ENCODE data around the gene S1PR4. TPM values are rescaled to one million over a fixed set of nuclear protein-coding genes. Genes with fewer than 3 reads are reported as not detected.

Gene S1PR4
- total and polyA plus RNA-seq, 12 donors: 0.24 to 3.3 (median 0.67) TPM

DNA sequence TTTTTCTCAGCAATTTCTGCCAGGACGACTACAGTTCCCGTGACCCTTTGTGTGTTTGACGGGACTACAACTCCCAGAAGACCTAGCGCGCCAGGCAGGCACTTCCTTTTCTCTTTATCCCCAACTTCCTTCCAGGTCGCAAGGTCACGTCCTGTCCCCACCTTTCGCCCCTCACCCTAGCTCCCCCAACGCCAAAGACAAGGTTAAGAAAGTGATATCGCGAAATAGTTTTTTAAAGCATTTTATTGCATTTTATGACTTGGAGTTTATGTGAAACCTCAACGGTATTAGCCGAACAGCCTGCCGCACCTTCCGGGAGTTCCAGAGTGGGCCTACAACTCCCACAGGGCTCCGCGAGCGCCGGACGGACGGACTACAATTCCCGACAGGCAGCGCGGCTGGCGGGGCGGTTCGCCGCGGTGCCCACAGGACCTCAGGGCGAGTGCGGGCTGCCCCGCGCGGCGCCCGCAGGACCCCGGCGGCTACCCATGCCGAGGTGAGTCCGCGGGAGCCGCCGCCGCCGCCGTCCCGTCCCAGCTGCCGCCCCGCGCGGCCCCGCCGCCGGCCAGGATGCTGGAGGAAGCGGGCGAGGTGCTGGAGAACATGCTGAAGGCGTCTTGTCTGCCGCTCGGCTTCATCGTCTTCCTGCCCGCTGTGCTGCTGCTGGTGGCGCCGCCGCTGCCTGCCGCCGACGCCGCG is 7.0 kb downstream of the S1PR4 start, which contains the start of gene NCLN:
Gene NCLN (plus strand): TSS at position 470 of the 699 bp plus-strand sequence. CDS start 101 bp downstream, at position 571.
- peaks cover 5 to 58% (median 23%) of the 10 kb centered on the region in 9 donors for H3K4me1 ChIP-seq
- peak; percentile 95 for DNase-seq
- peak; percentile 94 to 98 (median 96) for ATAC-seq
- TF ChIP-seq, protein P1, sequence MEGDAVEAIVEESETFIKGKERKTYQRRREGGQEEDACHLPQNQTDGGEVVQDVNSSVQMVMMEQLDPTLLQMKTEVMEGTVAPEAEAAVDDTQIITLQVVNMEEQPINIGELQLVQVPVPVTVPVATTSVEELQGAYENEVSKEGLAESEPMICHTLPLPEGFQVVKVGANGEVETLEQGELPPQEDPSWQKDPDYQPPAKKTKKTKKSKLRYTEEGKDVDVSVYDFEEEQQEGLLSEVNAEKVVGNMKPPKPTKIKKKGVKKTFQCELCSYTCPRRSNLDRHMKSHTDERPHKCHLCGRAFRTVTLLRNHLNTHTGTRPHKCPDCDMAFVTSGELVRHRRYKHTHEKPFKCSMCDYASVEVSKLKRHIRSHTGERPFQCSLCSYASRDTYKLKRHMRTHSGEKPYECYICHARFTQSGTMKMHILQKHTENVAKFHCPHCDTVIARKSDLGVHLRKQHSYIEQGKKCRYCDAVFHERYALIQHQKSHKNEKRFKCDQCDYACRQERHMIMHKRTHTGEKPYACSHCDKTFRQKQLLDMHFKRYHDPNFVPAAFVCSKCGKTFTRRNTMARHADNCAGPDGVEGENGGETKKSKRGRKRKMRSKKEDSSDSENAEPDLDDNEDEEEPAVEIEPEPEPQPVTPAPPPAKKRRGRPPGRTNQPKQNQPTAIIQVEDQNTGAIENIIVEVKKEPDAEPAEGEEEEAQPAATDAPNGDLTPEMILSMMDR (IDR thresholded peaks at IDR 0.05): no peak
- peaks cover 0 to 5% (median 0%) of the 10 kb centered on the region in 9 donors for H3K36me3 ChIP-seq
- peak within 1 kb of the TSS; percentile 89 to 100 (median 95) for H3K4me3 ChIP-seq
- intact Hi-C loops (cut with DNase I): no loop called here
- WGBS, 2 donors: 0% methylated on average over 39 to 69 of the region's 69 CpGs
- no peaks in the 10 kb centered on the region for H3K9me3 ChIP-seq
- no peaks in the 10 kb centered on the region for H3K27me3 ChIP-seq
- H3K27ac ChIP-seq: peak within 1 kb of the TSS; percentile 77 to 95 (median 88)

- peak overlapping the region in 9 of 10 donors; percentile 77 to 95 (median 89) for H3K27ac ChIP-seq
- peaks cover 5 to 58% (median 23%) of the 10 kb centered on the region in 9 donors for H3K4me1 ChIP-seq
- ATAC-seq: peak in 3 of 8 donors; percentile 1 to 29 (median 18)
- DNase-seq: no peak
- TF ChIP-seq, protein P1 (IDR thresholded peaks at IDR 0.05): no peak
- H3K9me3 ChIP-seq: no peaks in the 10 kb centered on the region
- no peaks in the 10 kb centered on the region for H3K27me3 ChIP-seq
- intact Hi-C loops (cut with DNase I): no loop called here
- 0 to 1% methylated on average over 36 to 38 of the region's 38 CpGs for WGBS, 2 donors
- H3K4me3 ChIP-seq: peak overlapping the region; percentile 89 to 100 (median 95)
- peaks cover 0 to 5% (median 0%) of the 10 kb centered on the region in 9 donors for H3K36me3 ChIP-seq
These were observed 7.7 kb downstream of the S1PR4 start for GRCh38 chr19:3186160-3186688.

GRCh38 chr19:3186891-3187661 is 8.5 kb downstream of the S1PR4 start:
- H3K4me3 ChIP-seq: peak overlapping the region; percentile 89 to 100 (median 95)
- no peak for DNase-seq
- 71 to 75% methylated on average over 23 of the region's 23 CpGs for WGBS, 2 donors
- H3K9me3 ChIP-seq: no peaks in the 10 kb centered on the region
- H3K27me3 ChIP-seq: no peaks in the 10 kb centered on the region
- no peak for ATAC-seq
- H3K36me3 ChIP-seq: peaks cover 0 to 5% (median 0%) of the 10 kb centered on the region in 9 donors
- TF ChIP-seq, protein P1 (IDR thresholded peaks at IDR 0.05): no peak
- peaks cover 5 to 51% (median 23%) of the 10 kb centered on the region in 9 donors for H3K4me1 ChIP-seq
- intact Hi-C loops (cut with DNase I): no loop called here
- H3K27ac ChIP-seq: peak overlapping the region in 1 of 10 donors; percentile 95

Data from heart right ventricle (tissue), 16 donors.